HG02943 (cell line): Measurements from ENCODE around the gene TAOK3.
A peak's percentile ranks its signal among the peaks of the same experiment; 100 is the strongest.
"Not testable (repeated sequence)": the region's sequence is repeated elsewhere in the genome, so short reads cannot be mapped to it uniquely, and the experiment has no call there.

Experiments used
- ATAC-seq: cut with Tn5 transposase; IDR thresholded peaks from one replicate; pipeline ENCODE4 v1.9.1; 2021; ENCODE audit warnings: mild to moderate bottlenecking, low read depth, moderate library complexity; ENCODE audit not compliant: unreplicated experiment

The TAOK3 gene

GRCh38 chr12:118372541-118373495 lies at the start of gene TAOK3:
Gene TAOK3, minus strand, starts transcription at chr12:118372907. Its CDS starts 117,340 bp downstream, at chr12:118255567.
- peak; percentile 77 for ATAC-seq

DNA sequence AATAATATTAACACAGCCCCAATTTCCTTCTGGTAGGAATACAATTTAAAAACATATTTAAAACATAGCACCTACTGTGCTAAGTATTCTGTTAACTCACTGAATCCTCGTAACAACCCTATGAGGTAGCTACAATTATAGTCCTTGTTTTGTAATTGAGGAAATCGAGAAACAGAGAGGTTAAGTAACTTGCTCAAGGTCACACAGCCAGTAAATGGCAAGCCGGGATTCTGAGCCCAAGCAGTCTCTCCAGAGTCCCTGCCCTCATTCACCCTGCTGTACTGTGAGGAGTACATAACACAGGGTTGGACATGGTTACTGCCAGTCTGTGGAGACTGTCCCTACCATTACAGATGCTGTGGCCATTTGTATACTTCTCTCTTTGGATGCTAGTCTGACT lies 48.0 kb upstream of the TAOK3 start:
- ATAC-seq, result no peak

DNA sequence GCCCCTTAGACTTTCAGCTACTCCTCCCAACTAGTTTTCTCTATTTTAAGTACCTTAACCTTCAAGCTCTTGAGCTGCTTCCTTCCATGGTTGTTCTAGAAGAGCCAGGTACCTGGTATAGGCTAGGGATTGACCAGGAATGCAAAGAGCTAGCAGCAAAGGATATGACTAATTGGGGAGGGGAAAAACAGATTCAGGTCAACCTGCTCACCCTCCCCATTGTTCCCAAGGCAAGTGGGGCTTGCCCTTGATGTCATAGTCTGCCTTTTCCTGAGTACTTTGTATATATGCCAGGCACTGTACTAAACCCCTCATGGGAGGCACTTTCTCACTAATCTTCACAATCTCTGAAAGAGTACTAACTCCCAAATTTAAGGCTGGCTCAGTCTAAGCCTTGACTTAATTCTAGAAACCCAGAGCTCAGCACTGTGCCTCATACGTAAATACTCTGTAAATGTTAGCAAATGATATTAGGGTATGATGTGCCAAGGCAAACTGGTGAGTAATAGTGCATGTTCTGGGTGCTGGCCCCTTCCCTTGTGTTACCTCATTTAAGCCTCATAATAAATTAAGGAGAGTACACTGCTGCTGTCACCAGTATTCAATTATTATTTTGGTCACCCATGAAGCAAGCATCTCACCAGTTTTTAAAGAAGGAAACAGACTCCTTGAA lies 45.8 kb upstream of the TAOK3 start:
- ATAC-seq, result no peak

DNA sequence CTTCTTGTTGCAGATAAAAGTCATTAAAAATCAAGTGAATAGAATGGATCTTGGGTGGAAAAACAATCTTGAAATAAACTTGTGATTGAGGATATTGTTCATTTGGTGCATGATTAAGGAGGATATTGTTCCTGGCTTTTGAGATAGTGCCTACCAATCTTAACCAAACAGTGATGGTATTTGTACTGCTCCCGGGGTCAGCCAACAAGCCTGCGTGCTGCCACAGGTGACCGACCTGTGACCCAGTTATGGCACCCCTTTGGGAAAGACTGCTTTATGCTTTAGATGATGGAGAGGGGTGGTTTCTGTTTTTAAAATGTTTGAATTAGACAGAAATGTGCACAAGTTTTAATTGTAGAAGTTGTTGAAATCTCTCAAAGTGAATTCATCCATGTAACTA lies 45.2 kb upstream of the TAOK3 start:
- no peak for ATAC-seq

- ATAC-seq, result no peak
Measured at GRCh38 chr12:118409834-118410233, 37.1 kb upstream of the TAOK3 start.

GRCh38 chr12:118408241-118408640 lies 35.5 kb upstream of the TAOK3 start:
- not testable (repeated sequence) for ATAC-seq

DNA sequence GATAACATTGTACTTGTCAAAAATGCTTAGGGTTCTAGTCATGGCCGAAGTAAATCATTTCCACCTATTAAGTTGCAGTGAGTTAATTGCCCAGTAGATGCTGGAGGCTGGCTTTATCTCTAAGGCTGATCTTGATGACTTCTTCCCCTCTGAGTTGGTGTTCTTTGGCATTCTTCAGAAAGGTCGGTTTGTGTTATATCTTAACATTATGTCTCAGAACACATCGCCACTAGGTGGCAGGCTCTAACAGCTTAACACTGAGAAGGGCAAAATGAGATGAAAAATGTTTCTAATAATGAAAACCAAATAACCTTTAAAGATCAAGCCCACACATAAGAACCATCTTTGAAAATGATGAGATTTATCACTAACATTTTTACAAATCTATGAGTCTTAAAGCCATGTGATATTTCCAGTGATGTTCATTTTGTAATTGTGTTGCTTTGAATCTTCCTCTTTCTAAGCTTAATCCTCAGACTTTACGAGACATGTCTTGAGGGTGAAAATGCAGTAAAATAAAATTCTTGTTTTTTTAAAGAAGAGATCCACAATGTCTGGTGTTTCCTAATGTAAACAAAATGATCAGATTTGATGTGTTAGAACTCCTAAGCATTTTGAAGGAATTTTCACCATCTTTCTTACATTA lies 32.3 kb upstream of the TAOK3 start:
- ATAC-seq, result no peak

DNA sequence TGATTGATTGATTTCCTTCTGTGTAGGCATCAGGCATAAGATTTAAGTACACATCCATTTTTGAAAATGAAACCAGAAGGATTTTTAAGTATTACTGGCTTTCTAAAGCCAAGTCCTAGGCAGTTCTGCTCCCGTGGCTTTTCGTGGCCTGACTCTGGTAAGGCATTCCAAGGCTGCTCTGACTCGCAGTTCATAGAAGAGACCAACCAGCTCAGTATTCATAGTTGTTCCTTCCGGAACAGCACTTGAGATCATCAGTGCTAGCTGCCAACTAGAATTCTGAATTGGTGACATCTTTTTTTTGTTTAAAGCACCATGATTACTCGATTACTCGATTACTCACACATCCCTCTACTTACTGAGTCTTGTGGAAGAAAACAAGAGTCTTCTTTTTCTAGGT lies 29.5 kb upstream of the TAOK3 start:
- ATAC-seq, result no peak

DNA sequence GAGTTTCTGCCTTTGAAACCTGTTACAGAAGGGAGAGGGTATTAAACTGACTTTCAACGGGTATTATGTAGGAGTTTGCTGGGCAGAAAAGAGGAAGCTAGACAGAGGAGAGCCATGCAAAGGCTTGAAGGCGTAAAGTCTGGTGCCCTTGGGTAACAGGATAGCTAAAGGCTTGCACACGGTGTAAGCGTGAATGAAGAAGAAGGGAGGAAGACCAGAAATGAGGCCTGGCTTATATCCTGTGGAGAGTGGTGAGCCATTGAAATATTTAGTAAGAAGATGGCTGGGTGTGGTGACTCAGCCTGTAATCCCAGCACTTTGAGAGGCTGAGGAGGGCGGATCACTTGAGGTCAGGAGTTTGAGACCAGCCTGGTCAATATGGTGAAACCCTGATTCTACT lies 26.2 kb upstream of the TAOK3 start:
- ATAC-seq, result no peak

DNA sequence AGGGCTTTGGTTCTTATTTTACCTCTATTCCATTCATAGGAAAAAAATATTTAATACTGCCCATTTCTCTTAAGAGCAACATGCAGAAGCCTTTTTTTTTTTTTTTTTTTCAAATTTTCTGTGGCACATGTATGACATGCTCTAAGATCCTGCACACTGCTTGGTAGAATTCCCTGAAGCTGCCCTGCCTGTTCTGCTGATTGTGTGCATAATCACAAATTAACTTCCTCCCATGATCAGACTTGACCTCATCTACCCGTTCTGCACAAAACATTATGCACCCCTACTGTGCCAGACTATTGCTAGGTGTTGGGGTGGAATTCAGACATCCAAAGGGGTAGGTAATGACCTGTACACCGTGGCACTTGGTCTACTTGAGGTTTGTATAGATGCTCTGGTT lies 25.8 kb upstream of the TAOK3 start:
- no peak for ATAC-seq

DNA sequence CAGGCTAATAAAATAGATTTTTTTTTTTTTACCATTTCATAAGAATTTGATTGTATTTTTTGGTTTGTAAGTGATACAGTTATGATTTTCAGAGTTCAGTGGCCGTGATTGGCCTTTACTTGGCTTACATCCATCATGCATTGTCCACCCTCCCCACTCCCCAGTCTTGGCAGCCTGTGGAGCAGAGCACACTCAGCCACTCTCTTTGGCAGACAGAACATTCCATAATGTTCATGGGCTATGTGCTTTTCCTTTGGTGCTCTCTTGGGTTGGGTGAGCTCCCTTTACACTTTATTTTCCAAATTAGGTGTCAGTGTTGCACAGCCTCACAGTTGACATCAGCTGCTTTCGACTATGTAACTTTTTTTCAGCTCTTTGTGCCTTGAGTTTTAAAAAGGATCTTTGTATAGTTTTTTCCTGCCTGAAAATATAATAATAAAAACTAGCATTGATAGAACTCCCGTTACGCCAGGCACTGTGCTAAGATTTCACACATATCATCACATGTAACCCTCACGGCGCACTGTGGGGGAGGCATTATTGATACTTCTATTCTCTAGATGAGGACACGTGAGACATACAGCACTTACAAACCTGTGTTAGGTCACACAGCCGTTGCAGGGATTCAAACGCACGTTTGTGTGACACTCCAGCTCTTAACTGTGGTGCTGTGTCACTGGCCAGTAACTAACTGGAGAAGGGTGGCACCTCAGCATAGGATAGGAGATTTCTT lies 25.2 kb upstream of the TAOK3 start:
- no peak for ATAC-seq

- ATAC-seq, result no peak
Measured at GRCh38 chr12:118391836-118392235, 19.1 kb upstream of the TAOK3 start.

DNA sequence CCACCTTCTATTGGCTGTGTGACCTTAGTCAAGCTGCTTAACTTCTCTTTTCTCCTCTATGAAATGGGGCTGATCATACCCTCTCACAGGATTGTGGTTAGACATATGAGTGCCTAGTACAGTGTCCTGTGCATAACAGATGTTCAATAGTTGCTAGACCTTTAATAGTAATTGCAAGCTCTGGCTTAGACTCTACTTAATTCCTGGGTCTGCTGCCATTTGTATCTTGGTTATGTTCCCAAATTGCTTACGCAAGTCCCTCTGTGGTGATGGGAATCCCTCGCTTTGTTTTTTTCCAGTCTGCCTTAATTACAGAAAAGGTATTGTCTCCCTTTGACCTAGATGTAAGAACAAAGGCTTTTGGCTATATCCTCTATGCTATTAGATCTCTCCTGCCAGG lies 18.7 kb upstream of the TAOK3 start:
- no peak for ATAC-seq

GRCh38 chr12:118377884-118378470 lies 5.3 kb upstream of the TAOK3 start:
- ATAC-seq, result no peak

DNA sequence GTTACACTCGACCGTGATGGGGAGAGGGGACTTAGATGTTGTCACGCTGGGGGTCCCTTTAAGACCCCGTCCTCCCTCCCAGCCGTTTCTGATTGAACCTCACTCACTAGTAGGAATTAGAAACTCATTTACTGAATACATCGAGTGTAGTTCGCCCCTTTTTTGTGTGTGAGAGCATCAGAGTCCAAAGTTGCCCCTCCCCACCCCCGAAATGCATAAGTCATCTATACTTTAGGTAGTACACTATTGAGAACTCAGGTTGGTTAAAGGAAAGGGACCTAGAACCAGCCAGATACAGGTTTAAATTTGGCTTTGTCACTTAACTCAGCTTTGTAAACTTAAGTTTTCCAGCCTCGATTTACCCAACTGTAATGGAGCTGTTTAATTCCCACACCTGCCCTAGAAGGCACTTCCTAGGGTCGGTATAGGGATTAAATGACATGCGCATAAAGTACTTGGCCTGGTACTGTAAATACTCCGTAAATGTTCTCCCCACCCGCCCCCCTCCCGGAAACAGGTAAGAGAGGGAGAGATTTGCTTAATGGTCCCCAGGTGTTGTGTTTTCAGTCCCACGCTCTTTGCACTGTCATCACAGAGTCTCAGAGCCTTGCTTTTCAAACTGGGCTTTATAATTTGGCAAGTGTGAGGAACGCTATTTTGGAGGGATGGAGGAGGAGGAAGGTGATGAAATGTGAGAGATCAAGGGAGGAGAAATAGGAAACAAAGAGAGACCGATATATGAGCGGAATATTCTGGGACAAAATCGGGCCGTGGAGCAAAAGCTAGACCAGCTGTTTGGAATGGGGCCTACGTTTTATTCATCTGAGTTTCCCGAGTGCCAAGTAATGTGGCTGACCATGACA lies 4.5 kb upstream of the TAOK3 start:
- ATAC-seq, result no peak

DNA sequence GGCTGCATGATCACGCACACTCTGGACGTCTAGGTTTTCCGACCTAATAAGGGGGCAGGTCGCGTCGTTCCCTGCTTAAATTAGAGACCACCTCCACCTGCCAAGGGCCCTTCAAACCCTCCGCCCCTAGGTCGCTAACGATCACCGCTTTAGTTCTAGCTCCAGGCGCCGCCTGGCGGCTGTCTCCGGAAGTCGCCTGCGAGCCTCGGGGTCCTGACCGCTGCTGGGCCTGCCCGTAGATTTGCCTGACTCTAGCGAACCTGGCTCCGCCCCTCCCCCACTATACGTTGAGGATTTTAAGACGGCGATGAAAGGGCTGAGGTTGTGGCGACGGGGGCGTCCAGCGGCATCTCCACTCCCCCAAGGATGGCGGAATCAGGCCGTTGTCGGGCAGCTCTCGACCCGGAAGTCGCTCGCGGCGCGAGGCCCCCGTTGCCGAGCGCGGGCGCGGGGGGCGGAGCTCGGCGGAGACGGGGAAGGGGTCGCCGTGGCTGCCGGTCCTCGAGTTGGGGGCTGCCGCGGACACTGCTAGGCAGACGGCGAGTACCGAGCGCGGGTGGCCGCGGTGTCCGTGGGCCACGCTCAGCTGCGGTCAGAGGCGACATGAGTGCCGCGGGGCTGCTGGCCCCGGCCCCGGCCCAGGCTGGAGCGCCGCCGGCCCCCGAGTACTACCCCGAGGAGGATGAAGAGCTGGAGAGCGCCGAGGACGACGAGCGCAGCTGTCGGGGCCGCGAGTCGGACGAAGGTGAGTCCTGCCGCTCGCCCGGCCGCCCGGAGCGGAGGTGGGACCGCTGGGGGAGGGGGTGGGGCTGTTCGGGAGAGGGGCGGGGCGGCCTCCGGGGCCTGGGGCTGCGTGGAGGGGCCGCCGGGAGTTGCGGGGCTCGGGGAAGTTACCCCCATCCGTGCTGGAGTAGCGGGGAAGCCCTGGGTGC lies 3.6 kb upstream of the TAOK3 start, which contains the start of gene SUDS3:
SUDS3 (plus strand) TSS at position 467 of the 932 bp plus-strand sequence; CDS start at position 604, 137 bp downstream.
- ATAC-seq, result no peak

DNA sequence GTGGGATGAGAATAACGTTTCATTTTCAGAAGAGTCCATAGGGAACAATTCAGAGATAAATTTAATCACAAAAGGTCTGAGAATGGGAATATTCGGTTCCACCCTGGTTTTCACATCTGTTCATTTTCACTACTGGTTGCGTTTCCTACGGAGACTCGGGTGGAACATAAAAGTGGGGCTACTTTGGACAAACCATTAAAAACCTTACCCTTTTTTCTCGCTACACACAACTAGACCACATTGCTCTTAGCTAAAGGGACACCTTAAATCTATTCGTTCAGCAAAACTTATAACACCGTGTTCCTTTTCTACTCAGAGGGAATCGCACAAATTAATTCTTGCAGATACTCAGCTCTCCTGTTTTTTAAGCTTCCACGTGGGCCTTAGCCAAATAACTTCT lies 2.6 kb upstream of the TAOK3 start:
- no peak for ATAC-seq

- ATAC-seq, result no peak
Measured at GRCh38 chr12:118374909-118375308, 2.2 kb upstream of the TAOK3 start.
